ENCODE measurements around the gene CENPE. TPM values are rescaled to one million over a fixed set of nuclear protein-coding genes. Genes with fewer than 3 reads are reported as not detected.

CENPE gene
- total RNA-seq, 1 experiment from 2014 or later = 80.3 TPM

DNA sequence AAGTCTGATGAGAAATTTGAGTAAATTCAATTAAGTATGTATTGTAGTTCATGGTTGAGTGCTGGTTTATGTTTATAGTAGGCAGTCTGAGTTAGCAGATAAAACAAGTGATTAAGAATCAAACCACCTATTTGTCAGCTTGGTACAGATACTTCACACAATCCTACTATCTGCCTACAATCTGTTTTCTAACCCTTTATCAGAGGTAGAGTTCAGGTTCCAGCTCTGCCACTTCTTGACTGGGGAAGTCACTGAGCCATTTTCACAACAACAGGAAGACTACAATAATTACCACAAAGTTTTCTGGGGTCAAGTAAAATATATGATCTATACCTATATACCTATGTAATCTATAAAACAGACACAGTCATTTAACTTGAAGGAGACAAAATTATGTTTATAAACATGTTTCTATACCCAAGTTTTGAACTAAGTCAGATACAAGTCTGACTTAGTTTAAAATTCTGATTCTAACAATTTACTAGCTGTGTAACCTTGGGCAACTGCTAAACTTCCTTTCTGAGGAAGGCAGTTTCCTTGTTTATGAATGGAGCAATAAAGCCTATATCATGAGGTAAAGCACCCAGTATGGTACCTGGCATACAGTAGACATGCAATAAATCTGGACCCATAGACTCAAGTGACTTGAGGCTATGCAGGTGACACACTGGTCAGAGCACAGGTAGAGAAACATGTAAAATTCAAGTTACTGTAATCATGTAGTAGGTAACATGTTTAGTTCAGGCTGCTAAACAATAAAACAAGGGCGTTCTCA, 61.3 kb downstream of the CENPE start:
- Histone ChIP-seq H3K27me3 (replicated peaks; ENCODE audit: insufficient read depth, low read depth, low read length, poor library complexity) (no peaks in the 10 kb centered on the region), H3K9me3 (ENCODE audit: low read depth, low read length, poor library complexity, severe bottlenecking) (no peaks in the 10 kb centered on the region), H3K4me1 (ENCODE audit: insufficient read depth, low read length, poor library complexity, severe bottlenecking) (no peaks in the 10 kb centered on the region), H3K4me3 (ENCODE audit: low read depth, low read length, poor library complexity, severe bottlenecking) (no peak overlapping the region), H3K36me3 (ENCODE audit: insufficient read depth, low read length, poor library complexity, severe bottlenecking) (peaks cover 83% of the 10 kb centered on the region), H3K27ac (ENCODE audit: low read depth, low read length, poor library complexity, severe bottlenecking) (no peak overlapping the region)
- CTCF ChIA-PET = no interaction called here
- intact Hi-C loops (cut with micrococcal nuclease; ENCODE audit: unreplicated experiment) = no loop called here
- POLR2A ChIA-PET (ENCODE audit: low non-redundant PET) = no interaction called here
- BruUV-seq (replicated peaks) = no TSS peak
- no peak for TF ChIP-seq EZH2 (IDR thresholded peaks at IDR 0.05; ENCODE audit: borderline replicate concordance, low read depth, low read length, poor library complexity, severe bottlenecking)
- TF ChIP-seq, protein P1, sequence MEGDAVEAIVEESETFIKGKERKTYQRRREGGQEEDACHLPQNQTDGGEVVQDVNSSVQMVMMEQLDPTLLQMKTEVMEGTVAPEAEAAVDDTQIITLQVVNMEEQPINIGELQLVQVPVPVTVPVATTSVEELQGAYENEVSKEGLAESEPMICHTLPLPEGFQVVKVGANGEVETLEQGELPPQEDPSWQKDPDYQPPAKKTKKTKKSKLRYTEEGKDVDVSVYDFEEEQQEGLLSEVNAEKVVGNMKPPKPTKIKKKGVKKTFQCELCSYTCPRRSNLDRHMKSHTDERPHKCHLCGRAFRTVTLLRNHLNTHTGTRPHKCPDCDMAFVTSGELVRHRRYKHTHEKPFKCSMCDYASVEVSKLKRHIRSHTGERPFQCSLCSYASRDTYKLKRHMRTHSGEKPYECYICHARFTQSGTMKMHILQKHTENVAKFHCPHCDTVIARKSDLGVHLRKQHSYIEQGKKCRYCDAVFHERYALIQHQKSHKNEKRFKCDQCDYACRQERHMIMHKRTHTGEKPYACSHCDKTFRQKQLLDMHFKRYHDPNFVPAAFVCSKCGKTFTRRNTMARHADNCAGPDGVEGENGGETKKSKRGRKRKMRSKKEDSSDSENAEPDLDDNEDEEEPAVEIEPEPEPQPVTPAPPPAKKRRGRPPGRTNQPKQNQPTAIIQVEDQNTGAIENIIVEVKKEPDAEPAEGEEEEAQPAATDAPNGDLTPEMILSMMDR (conservative IDR thresholded peaks at IDR 0.05; ENCODE audit: low read depth, low read length) = no peak
- DNase-seq (ENCODE audit: low spot score) = no peak

DNA sequence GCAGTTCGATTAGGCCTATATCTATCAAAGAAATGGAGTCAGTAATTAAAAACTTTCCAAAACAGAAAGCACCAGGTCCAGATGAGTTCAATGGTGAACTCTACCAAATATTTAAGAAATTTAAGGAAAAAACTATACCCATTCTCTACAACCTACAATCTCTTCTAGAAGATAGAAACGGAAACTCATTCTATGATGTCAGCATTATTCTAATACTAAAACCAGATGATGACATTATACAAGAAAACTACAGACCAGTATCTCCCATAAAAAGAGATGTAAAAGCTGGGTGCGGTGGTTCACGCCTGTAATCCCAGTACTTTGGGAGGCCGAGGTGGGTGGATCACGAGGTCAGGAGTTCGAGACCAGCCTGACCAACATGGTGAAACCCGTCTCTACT, 69.0 kb downstream of the CENPE start:
- Histone ChIP-seq H3K9me3 (ENCODE audit: low read depth, low read length, poor library complexity, severe bottlenecking) (peaks cover 3% of the 10 kb centered on the region), H3K27ac (ENCODE audit: low read depth, low read length, poor library complexity, severe bottlenecking) (no peak overlapping the region), H3K27me3 (replicated peaks; ENCODE audit: insufficient read depth, low read depth, low read length, poor library complexity) (no peaks in the 10 kb centered on the region), H3K4me3 (ENCODE audit: low read depth, low read length, poor library complexity, severe bottlenecking) (no peak overlapping the region), H3K36me3 (ENCODE audit: insufficient read depth, low read length, poor library complexity, severe bottlenecking) (peaks cover 47% of the 10 kb centered on the region), H3K4me1 (ENCODE audit: insufficient read depth, low read length, poor library complexity, severe bottlenecking) (no peaks in the 10 kb centered on the region)
- no TSS peak for BruUV-seq (replicated peaks)
- no peak for DNase-seq (ENCODE audit: low spot score)
- ChIA-PET CTCF (no interaction called here), POLR2A (ENCODE audit: low non-redundant PET) (no interaction called here)
- no peak for TF ChIP-seq EZH2 (IDR thresholded peaks at IDR 0.05; ENCODE audit: borderline replicate concordance, low read depth, low read length, poor library complexity, severe bottlenecking)
- TF ChIP-seq, protein P1 (conservative IDR thresholded peaks at IDR 0.05; ENCODE audit: low read depth, low read length) = no peak
- intact Hi-C loops (cut with micrococcal nuclease; ENCODE audit: unreplicated experiment) = no loop called here

DNA sequence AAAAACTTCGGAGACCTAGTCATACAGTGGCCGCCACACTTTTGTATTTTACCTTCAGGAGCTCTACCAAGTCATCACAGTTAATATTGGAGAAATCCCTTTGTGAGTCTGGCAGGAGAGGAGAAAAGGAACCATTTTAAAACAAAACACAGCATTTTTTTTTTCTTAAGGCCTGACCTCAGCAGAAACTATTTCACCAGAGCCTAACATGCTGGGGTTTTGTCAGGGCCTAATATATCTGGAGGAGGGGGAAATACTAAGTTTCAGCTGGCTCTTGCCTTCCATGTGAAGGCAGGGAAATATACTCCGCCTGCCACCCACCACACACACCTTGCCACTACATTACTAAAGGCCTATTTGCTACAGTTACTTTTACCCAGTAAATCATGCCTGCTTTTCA, 72.0 kb downstream of the CENPE start:
- no peak for DNase-seq (ENCODE audit: low spot score)
- no peak overlapping the region for H3K27ac ChIP-seq (ENCODE audit: low read depth, low read length, poor library complexity, severe bottlenecking)
- TF ChIP-seq EZH2 (IDR thresholded peaks at IDR 0.05; ENCODE audit: borderline replicate concordance, low read depth, low read length, poor library complexity, severe bottlenecking) = no peak
- TF ChIP-seq, protein P1 (conservative IDR thresholded peaks at IDR 0.05; ENCODE audit: low read depth, low read length) = no peak
- ChIA-PET CTCF (no interaction called here), POLR2A (ENCODE audit: low non-redundant PET) (no interaction called here)
- intact Hi-C loops (cut with micrococcal nuclease; ENCODE audit: unreplicated experiment) = no loop called here
- H3K4me1 ChIP-seq (ENCODE audit: insufficient read depth, low read length, poor library complexity, severe bottlenecking) = no peaks in the 10 kb centered on the region
- H3K36me3 ChIP-seq (ENCODE audit: insufficient read depth, low read length, poor library complexity, severe bottlenecking) = peaks cover 51% of the 10 kb centered on the region
- H3K4me3 ChIP-seq (ENCODE audit: low read depth, low read length, poor library complexity, severe bottlenecking) = no peak overlapping the region
- peaks cover 3% of the 10 kb centered on the region for H3K9me3 ChIP-seq (ENCODE audit: low read depth, low read length, poor library complexity, severe bottlenecking)
- BruUV-seq (replicated peaks) = no TSS peak
- H3K27me3 ChIP-seq (replicated peaks; ENCODE audit: insufficient read depth, low read depth, low read length, poor library complexity) = no peaks in the 10 kb centered on the region

Measured in A673 (cell line).